HAP-1 (cell line): ENCODE results near the gene AGRN.
"Not testable (repeated sequence)": the region's sequence is repeated elsewhere in the genome, so short reads cannot be mapped to it uniquely, and the experiment has no call there.

Source experiments
- DNase-seq, 2 experiments: peaks; one replicate each; pipeline ENCODE4 v3.0.0-alpha.2; 2016 to 2020; ENCODE audit warnings: low spot score in 2 of 2
- H3K27me3 ChIP-seq: fragments of 250-450 bp; sonication (Bioruptor Pico); 2 replicates; pipeline ENCODE4 v1.5.1; 2020; ENCODE audit warnings: low read depth, mild to moderate bottlenecking, moderate library complexity
- H3K36me3 ChIP-seq: fragments of 250-450 bp; sonication (Bioruptor Pico); replicated peaks from 2 replicates; pipeline ENCODE4 v1.5.1; 2020; ENCODE audit warnings: mild to moderate bottlenecking
- H3K4me1 ChIP-seq: fragments of 250-450 bp; sonication (Bioruptor Pico); 2 replicates; pipeline ENCODE4 v1.5.1; 2020; ENCODE audit warnings: mild to moderate bottlenecking
- H3K4me3 ChIP-seq: fragments of 250-450 bp; sonication (Bioruptor Pico); 2 replicates; pipeline ENCODE4 v1.5.1; 2020; ENCODE audit warnings: mild to moderate bottlenecking, moderate library complexity
- H3K9me3 ChIP-seq: fragments of 250-450 bp; sonication (Bioruptor Pico); 2 replicates; pipeline ENCODE4 v1.5.1; 2020; ENCODE audit warnings: mild to moderate bottlenecking, moderate library complexity
- in situ Hi-C: fragments of 300-500 bp; cut with MboI; formaldehyde crosslinking; loops from 3 replicates; pipeline ENCODE4 v1.14.3; 2020; ENCODE audit warnings: low sequenced_read_pairs, inconsistent platforms, mixed read lengths

AGRN gene

GRCh38 chr1:978069-978834, 41.7 kb upstream of the AGRN start:
- no peak for DNase-seq
- Histone ChIP-seq H3K27me3 (peaks cover 14% of the 10 kb centered on the region), H3K9me3 (no peaks in the 10 kb centered on the region), H3K4me3 (no peak overlapping the region), H3K36me3 (no peaks in the 10 kb centered on the region), H3K4me1 (no peaks in the 10 kb centered on the region)
- in situ Hi-C loops: no loop called here

GRCh38 chr1:978835-979743, 40.8 kb upstream of the AGRN start:
- Histone ChIP-seq H3K9me3 (no peaks in the 10 kb centered on the region), H3K4me1 (no peaks in the 10 kb centered on the region), H3K27me3 (peaks cover 14% of the 10 kb centered on the region), H3K36me3 (no peaks in the 10 kb centered on the region), H3K4me3 (no peak overlapping the region)
- no peak for DNase-seq
- in situ Hi-C loops: no loop called here

GRCh38 chr1:979744-980072, 40.2 kb upstream of the AGRN start:
- no peaks in the 10 kb centered on the region for H3K4me1 ChIP-seq
- H3K27me3 ChIP-seq: peaks cover 15% of the 10 kb centered on the region
- H3K9me3 ChIP-seq: no peaks in the 10 kb centered on the region
- DNase-seq: no peak
- no peaks in the 10 kb centered on the region for H3K36me3 ChIP-seq
- no peak overlapping the region for H3K4me3 ChIP-seq
- in situ Hi-C loops: no loop called here

- Histone ChIP-seq H3K27me3 (peaks cover 19% of the 10 kb centered on the region), H3K4me1 (no peaks in the 10 kb centered on the region), H3K9me3 (no peaks in the 10 kb centered on the region), H3K4me3 (no peak overlapping the region), H3K36me3 (no peaks in the 10 kb centered on the region)
- in situ Hi-C loops: no loop called here
- DNase-seq: no peak
Measured at GRCh38 chr1:980137-980571, 39.8 kb upstream of the AGRN start.

DNA sequence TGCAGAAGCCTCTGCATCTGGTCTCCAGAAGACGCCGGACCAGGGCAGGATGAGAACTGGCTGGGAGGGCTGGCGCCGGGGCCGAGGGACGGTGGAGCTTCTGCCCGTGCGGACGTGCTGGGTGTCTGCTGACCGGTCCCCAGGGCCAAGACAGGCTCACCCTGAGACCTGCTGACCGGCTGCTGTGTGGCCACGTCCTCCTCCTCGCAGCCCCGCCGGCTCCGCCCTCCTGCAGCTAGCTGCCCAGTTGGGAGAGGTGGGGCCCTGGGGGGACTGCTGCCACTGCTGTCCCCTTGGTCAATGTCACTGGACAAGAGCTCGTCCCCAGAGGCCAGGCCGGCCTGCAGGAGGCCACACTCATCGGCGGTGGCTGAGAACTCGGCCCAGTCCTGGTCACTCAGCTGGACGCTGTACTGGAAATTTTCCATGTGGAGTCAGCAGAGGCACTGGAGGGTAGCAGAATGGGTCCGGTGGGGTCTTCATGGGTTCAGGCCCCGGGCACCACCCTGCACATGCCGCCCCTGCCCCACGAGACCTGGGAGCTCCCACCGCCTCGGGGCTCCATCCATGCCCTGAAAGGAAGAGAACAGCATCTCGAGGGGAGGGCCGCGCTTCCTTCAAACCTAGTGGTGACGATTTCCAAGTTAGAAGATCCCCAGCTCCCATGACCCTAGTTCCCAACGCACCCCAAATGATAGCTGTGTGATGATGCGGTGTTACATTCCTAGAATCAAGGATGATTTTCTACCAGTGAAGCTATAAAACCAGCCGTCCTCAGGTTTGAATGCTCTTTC, 39.1 kb upstream of the AGRN start:
- Histone ChIP-seq H3K9me3 (no peaks in the 10 kb centered on the region), H3K27me3 (peaks cover 23% of the 10 kb centered on the region), H3K4me1 (no peaks in the 10 kb centered on the region), H3K4me3 (no peak overlapping the region), H3K36me3 (no peaks in the 10 kb centered on the region)
- DNase-seq: no peak
- in situ Hi-C loops: no loop called here

GRCh38 chr1:981491-981954, 38.4 kb upstream of the AGRN start:
- DNase-seq: no peak
- H3K27me3 ChIP-seq: peaks cover 23% of the 10 kb centered on the region
- in situ Hi-C loops: no loop called here
- H3K9me3 ChIP-seq: no peaks in the 10 kb centered on the region
- no peaks in the 10 kb centered on the region for H3K36me3 ChIP-seq
- H3K4me1 ChIP-seq: no peaks in the 10 kb centered on the region
- H3K4me3 ChIP-seq: no peak overlapping the region

DNA sequence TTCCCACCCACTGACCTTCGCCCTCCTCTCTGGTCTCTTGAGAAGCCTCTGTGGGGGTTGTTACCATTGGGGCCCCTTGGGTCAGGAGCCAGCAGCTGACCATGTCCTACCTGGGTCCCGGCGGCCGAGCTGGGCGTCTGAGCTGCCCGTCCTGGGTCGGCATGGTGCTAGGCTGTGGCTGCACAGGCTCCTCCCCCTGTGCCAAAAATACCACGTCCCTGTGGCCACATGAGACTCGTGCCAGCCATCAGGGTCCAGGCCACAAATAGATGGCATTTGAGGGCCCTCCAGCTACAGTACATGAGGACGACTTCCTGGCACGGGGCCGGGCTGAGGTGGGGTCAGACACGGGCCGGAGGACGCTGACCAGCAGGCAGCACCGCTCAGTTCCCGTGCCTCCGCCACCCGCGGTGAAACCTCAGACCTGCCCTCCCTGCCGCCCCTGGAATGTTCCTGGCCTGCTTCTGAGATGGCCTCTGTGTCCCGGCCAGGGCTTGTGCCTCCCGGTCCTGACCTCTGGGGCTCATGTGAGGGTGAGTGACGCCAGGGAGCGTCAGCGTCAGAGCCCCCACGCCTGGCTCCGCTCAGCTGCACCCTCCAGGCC, 37.9 kb upstream of the AGRN start, which contains the start of gene PERM1:
PERM1 (minus strand) TSS at position 139 of the 604 bp plus-strand sequence. CDS start 1,064 bp downstream, outside the sequence.
- in situ Hi-C loops: no loop called here
- H3K27me3 ChIP-seq: peaks cover 23% of the 10 kb centered on the region

DNA sequence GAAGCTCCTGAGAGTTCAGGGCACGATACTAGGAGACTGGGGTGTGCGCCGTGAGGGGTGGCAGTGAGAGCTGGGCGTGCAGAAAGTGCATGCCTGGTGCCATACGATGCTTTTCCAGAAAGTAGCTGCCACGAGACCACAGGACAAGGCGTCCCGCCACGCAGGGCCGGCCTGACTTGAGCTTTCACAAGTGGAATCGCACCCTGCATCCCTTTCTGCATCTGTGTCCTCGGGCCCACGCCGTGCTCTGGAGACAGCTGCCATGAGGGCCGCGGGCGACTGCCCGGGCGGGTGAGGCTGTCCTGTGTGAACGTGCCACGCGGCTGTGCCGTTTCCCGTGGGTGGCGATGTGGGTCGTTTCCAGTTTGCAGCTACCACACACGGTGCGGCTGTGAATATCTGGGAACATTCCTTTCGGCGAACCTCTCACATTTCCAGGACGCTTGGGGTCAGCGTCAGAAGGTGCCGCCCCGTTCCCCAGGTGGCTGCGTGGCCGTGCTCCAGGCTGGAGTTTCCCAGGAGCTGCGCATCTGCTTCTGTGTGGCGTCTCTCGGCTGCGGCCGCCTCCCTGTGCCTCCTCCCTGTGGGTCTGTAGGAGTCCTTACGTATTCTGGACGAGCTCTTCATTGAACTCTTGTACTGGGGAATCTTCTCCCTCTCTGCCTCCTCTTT, 37.0 kb upstream of the AGRN start:
- Histone ChIP-seq H3K27me3 (peaks cover 23% of the 10 kb centered on the region), H3K4me1 (no peaks in the 10 kb centered on the region), H3K36me3 (no peaks in the 10 kb centered on the region), H3K4me3 (no peak overlapping the region), H3K9me3 (no peaks in the 10 kb centered on the region)
- no peak for DNase-seq
- in situ Hi-C loops: no loop called here

More for the DNA sequence above, 37.9 kb upstream of the AGRN start, which contains the start of gene PERM1:
- DNase-seq: no peak
- Histone ChIP-seq H3K4me3 (no peak within 1 kb of the TSS), H3K9me3 (no peaks in the 10 kb centered on the region), H3K36me3 (no peaks in the 10 kb centered on the region), H3K4me1 (no peaks in the 10 kb centered on the region)

DNA sequence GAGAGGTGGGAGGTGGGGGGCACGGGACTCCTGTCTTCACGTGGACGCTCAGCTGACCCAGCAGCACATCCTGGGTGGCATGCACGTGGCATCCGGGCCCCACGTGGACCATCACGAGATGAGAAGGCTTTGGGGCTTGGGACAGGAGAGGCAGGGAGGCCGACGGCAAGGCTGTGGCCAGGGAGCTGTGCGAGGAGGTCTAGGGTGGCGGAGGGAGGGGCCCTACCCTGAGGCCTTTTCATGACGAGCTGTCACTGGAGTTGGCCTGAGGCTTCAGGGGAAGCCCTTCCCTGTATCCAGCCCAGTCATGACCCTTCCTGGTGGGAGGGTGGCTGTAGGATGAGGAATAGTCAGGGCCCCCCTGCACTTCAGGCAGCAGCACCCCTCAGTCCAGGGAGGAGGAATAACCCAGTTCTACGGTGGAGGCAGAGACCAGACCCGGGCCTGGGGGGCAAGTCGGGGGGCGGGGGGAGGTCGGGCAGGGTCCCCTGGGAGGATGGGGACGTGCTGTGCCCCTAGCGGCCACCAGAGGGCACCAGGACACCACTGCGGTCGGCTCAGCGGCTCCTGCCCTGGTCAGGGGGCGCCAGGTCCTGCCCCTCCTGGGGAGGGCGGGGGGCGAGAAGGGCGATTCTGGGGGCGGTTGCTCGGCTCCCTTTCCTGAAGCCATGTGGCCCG, 36.0 kb upstream of the AGRN start:
- Histone ChIP-seq H3K36me3 (no peaks in the 10 kb centered on the region), H3K4me3 (no peak overlapping the region), H3K9me3 (no peaks in the 10 kb centered on the region; the same call in 1 of the 2 replicates), H3K27me3 (peaks cover 25% of the 10 kb centered on the region), H3K4me1 (no peaks in the 10 kb centered on the region)
- in situ Hi-C loops: no loop called here
- peak in 1 of 2 experiments; percentile 74 for DNase-seq

DNA sequence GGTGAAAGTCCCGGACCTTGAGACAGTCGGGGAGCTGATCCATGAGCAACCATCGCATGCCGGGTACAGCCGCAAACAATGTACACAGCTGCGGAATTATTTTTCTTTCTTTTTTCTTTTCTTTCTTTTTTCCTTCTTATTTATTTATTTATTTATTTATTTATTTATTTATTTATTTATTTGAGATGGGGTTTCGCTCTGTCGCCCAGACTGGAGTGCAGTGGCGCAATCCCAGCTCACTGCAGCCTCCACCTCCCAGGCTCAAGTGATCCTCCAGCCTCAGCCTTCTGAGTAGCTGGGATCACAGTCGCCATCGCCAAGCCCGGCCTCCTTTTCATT, 35.5 kb upstream of the AGRN start:
- in situ Hi-C loops: no loop called here
- peaks cover 27% of the 10 kb centered on the region for H3K27me3 ChIP-seq
- no peak overlapping the region for H3K4me3 ChIP-seq
- no peaks in the 10 kb centered on the region for H3K36me3 ChIP-seq
- H3K9me3 ChIP-seq: no peaks in the 10 kb centered on the region; the same call in 1 of the 2 replicates
- no peaks in the 10 kb centered on the region for H3K4me1 ChIP-seq
- no peak for DNase-seq

DNA sequence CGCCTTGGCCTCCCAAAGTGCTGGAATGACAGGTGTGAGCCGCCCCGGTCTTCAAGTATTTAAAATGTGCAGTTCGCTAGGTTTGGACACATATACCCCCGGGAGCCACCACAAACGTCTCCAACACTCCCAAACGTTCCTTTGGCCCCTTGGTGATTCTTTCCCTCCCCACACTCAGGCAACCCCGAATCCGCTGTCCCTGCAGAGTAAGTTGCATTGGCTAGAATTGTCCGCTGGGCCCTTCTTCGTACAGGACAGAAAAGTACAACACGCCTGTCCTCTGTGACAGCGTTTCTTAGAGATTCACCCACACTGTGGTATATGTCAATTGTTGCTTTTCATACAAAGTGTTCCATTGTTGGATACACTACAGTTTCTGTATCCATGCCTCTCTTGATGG, 34.8 kb upstream of the AGRN start:
- peaks cover 32% of the 10 kb centered on the region for H3K27me3 ChIP-seq
- no peaks in the 10 kb centered on the region for H3K4me1 ChIP-seq
- no peak overlapping the region for H3K4me3 ChIP-seq
- H3K36me3 ChIP-seq: no peaks in the 10 kb centered on the region
- in situ Hi-C loops: no loop called here
- DNase-seq: no peak
- no peaks in the 10 kb centered on the region; the same call in 1 of the 2 replicates for H3K9me3 ChIP-seq

DNA sequence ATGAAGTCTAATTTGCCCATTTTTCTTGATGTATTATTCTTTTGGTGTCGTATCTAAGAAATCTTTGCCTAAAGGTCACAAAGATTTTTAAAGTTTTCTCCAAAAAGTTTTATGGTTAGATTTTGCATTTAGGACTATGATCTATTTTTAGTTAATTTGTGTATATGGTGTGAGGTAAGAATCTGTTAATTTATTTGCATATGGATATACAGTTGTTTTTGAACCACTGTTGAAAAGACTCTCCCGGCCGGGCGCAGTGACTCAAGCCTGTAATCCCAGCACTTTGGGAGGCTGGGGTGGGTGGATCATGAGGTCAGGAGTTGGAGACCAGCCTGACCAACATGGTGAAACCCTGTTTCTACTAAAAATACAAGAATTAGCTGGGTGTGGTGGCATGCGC, 31.9 kb upstream of the AGRN start:
- peaks cover 18% of the 10 kb centered on the region for H3K27me3 ChIP-seq
- H3K4me3 ChIP-seq, H3K36me3 ChIP-seq, H3K9me3 ChIP-seq, in situ Hi-C loops, DNase-seq, H3K4me1 ChIP-seq: not testable (repeated sequence)
